HG03064 (cell line): ENCODE data around the gene TRAPPC2L.

Experiments used
- ATAC-seq: cut with Tn5 transposase; IDR thresholded peaks from one replicate; pipeline ENCODE4 v1.9.1; 2021; ENCODE audit warnings: low read depth; ENCODE audit not compliant: unreplicated experiment

TRAPPC2L gene

DNA sequence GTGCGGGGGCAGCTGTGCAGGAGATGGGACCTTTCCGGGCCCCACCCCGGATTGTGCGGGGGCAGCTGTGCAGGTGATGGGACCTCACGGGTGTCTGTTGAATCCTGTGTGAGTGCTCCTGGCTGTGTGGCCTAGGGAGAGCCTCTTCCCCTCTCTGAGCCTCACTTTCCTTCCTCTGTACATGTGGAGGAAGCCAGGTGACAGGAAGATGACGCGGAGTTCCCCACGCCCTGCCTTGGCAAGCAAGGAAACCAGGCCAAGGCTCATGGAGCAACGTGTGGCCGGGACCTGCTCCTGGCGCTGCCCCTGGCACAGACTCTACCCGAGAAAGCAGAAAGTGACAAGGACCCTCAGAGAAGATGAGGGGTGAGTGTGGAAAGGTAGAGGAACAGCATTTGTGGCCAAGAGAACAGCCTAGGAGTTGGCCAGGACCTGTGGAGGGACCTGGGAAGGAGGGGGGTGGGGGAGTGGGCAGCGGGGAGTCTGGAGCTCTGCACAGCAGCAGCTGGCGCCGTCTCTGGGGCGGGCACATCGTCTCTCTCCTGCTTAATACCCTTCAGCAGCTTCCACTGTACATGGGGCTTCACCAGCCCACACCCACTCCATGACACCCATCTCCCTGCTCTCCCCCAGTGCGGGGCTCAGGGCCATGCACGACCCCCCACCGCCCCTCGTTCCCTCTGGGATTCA lies 47.9 kb downstream of the TRAPPC2L start:
- no peak for ATAC-seq

DNA sequence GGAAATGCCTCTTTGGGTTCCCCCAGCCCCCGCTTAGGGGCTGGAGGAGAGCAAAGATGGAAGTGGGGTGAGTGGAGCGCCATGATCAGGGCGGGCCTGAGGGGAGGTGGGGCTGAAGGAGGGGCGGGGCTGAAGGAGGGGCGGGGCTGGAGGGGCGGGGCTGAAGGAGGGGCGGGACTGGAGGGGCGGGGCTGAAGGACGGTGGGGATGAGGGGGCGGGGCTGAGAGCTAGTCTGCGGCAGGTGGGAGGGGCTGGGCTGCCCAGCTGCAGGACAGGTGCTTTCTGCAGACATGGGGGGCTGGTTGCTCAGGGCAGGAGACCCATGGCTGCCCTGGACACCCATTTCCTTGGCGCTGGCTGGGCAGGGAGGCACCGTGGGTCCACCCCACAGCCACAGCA lies 48.6 kb downstream of the TRAPPC2L start:
- no peak for ATAC-seq

DNA sequence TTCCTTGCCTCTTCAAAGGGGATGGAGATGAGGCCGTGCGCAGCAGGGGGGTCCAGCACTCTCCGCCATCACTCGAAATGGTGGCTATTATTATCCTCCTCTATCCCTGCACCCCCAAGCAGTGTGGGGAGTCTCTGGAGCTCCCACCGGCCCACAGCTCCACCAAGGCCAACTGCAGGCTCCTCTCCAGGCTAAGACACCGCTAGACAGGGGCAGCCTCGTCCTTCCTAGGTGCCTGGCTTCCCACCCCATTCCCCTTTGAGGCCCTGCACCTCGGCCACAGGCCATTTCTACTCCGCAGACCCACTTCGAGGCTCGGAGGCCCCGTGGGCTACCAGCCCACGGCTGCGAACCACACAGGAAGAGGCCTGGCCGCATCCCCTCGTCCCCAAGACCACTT lies 49.1 kb downstream of the TRAPPC2L start:
- ATAC-seq: no peak

DNA sequence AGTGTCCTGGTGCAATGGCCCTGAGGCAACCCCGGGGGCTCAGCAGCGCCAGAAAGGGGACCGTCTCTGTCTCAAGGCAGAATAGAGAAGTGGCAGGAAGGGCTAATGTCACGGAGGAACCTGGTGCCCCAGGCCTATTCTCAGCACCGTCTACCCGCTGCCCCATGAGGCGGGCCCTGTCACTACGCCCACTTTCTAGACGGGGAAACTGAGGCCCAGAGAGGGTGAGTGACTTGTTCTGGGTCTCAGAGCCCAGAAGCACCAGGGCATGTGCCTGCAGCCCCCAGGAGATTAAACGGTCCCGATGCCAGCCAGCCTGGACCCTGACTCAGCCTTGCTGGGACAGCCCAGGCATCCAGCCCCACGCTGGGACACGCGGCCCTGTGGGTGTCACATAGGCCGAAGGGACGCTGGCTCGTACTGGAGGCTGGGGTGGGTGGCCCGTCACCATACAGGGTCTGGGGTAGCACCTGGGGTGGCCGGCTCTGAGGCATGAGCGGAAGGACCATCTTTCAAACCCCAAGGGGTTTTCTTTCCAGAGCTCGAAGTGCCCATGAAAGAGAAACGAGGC lies 49.7 kb downstream of the TRAPPC2L start:
- no peak for ATAC-seq

DNA sequence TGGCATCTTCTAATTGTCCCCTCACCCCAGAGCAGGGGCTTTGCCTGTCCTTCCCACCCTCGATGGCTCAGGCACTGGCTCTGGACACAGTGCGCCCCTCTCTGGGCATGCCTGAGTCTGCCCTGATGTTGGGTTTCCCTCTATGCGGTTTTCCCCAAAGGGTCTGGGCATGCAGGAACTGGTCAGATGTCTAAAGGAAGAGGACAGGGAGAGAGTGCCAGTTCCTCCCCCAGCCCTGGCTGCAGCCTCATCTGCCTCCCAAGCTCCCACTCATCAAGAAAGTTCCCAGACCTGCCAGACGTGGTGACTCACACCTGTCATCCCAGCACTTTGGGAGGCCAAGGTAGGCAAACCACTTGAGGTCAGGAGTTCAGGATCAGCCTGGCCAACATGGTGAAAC lies 50.8 kb downstream of the TRAPPC2L start:
- ATAC-seq: no peak

DNA sequence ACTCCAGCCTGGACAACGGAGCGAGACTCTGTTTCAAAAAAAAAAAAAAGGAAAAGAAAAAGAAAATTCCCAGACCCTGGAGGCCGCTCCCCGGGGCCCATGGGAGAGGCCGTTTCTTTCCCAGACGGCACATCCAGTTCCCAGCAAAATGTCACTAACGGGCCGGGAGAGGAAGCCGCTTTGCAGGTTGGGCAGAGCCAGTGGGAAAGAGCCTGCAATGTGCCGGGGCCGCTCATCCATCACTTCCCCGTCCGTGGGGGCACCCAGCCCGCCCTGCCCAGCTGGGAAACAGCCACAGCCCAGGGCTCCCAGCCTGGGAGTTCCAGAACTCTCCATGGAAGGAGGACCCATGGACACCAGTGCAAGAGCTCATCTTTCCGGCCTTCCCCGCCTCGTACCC lies 51.4 kb downstream of the TRAPPC2L start:
- ATAC-seq: no peak

DNA sequence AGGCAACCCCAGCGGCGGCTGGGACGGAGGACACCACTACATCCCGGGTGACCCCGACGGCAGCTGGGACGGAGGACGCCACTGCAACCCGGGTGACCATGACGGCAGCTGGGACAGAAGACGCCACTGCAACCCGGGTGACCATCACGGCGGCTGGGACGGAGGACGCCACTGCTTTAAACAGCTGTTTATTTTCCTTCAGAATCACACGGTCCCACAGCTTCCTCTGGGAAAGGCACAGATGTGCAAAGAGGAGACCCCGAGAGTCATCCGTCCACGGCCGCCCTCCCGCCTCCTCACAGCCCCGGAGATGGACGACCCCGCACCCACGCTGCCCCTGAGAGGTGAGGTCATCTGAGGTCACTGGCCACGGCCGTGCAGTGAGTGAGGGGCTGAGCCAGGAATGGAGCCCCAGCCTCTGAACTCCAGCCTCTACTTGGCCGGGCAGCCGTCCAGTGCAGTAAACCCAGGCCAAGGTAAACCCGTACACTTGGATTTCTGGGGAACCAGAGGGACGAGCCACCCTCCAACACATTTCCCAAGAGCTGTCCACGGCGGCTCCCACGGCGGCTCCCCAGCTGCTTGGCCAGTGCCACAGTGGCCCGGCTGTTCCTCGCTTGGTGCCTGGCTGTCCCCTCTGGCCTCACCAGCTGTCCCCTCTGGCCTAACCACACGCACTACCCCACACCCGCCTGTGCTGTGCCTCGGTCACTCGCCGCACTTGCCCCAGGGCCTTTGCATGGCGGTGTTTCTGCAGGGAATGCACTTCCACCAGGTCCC lies 52.7 kb downstream of the TRAPPC2L start:
- no peak for ATAC-seq

DNA sequence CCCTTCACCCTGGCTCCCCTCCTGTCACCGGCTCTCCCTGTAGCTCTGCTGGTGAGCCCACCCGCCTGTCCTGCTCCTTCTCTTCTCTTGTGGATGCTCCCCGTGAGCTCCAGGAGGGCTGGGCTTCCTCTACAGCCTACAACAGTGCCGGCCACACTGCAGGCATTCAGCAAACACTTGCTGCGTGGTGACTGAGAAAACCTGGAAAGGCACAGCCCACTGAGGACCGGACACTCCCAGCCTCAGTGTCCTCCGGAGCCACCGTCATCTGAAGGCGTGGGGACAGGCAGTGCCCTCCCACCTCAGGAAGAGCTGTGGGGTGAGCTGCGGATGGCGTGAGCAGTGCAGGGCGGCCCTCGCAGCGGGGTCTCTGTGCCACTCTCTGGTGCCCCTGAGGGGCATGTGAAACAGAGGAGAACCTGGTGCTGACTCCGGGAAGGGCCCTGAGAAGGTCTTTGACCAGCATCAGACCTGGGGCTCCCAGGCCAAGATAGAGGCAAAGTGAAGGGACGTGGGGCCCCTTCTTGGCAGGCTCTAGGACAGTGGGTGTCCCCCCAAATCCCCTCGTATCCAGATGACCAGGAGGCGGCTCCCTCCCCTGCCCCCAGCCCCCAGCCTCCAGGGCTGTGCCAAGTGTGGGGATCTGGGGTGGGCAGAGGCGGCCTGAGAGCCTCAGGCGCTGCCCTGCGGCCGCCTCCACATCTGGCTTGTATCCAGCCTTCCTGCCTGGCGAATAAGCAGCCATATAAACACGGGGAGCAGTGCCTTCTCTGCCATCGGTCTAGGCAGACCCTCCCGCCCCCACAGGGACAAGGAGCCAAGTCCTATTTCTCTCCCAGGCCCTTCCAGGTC lies 53.6 kb downstream of the TRAPPC2L start:
- no peak for ATAC-seq

DNA sequence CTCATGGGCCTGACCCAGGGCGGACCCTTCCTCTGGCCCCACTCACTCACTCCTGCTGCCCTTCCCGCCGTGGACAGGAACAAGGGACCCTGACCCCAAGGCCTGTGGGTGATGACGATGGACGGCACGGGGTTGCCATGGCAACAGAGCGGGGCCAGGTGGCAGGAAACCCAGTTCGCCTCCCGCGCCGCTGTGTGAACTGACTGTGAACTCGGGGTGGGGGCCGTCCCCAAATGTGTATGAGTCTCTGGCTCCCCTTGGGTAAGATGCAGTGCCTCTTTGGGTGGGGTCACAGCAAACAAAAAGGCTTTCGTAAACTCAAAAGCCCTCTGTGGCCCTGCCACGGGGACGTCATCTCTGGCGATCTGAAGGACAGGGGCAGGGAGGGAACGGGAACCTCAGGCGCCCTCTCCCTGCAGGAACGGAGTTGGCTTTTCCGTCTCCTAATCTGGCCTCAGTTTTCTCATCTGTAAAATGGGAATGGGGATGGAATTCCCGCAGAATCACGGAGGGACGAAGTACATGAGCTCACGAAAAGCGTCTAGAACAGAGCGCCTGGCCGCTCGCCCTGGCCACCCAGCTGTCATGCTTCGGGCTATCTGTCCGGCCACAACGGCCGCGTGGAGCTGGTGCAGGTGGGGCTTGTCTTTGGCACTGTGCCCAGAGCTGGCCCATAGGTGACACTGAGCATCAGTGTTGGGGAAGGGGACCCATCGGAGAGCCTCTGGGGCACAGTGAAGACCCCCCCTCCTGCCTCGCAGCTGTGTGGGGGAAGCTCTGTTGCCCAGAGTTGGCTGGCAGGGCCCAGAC lies 54.4 kb downstream of the TRAPPC2L start:
- ATAC-seq: no peak

DNA sequence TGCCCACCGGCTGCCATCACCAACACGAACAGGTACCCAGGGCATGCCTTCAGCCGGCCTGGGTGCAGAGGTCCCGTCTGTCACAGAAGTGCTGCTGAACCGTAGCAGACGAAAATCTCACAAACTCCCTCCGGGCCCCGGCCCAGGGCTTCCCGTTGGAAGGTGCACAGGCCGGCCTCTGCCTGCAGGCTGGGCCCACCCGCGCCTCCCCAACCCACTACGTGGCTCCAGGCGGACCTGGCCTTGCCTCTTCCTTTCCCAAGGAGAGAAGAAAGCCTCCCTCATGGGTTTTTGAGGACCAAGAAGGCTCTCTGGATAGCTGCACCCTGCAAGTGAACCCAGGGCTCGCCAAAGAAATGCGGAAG lies 55.0 kb downstream of the TRAPPC2L start:
- no peak for ATAC-seq
